Measurements from ENCODE around the gene PLCL1. TPM values are rescaled to one million over a fixed set of nuclear protein-coding genes. Genes with fewer than 3 reads are reported as not detected.
"Not testable (repeated sequence)": the region's sequence is repeated elsewhere in the genome, so short reads cannot be mapped to it uniquely, and the experiment has no call there.

Gene PLCL1
- polyA plus RNA-seq, 3 donors: 0.69 to 1.4 (median 0.79) TPM

DNA sequence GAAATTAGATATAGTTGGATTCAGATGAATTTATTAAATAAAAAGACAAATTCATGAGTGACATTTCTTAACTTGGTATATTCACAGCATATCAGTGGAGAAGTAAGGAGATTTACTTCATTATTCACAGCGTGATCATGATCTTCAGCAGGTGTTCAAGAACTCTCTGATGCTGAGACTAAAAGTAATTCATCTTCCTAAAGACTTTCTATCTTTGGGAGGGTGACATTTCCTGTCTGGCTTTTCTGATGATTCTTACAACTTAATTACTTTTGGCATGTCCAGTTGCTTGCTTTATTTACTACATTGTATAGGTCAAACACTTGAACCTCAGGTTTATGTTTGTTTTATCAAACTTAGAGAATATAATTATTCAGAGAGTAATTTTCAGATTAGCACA lies 224.6 kb downstream of the PLCL1 start:
- H3K27ac ChIP-seq (ENCODE audit: low read depth in 1 of 2, low read length in 2 of 2): no peak overlapping the region
- H2AFZ ChIP-seq (ENCODE audit: insufficient read depth, low read depth, low read length, poor library complexity, severe bottlenecking): no peak overlapping the region
- H3K9me3 ChIP-seq (replicated peaks in 1 of 2; ENCODE audit: control insufficient read depth in 1 of 2, insufficient read depth in 1 of 2, low read length in 2 of 2): no peaks in the 10 kb centered on the region
- H3K27ac Mint-ChIP-seq: no peak overlapping the region
- no peaks in the 10 kb centered on the region for H3K4me1 ChIP-seq (ENCODE audit: control insufficient read depth in 1 of 2, insufficient read depth in 2 of 2, low read length in 2 of 2)
- no peaks in the 10 kb centered on the region for H3K36me3 Mint-ChIP-seq
- peaks cover 0 to 6% (median 5%) of the 10 kb centered on the region in 3 donors for H3K27me3 Mint-ChIP-seq (ENCODE audit: low read depth in 3 of 3)
- intact Hi-C loops (cut with micrococcal nuclease): no loop called here
- TF ChIP-seq, protein P1, sequence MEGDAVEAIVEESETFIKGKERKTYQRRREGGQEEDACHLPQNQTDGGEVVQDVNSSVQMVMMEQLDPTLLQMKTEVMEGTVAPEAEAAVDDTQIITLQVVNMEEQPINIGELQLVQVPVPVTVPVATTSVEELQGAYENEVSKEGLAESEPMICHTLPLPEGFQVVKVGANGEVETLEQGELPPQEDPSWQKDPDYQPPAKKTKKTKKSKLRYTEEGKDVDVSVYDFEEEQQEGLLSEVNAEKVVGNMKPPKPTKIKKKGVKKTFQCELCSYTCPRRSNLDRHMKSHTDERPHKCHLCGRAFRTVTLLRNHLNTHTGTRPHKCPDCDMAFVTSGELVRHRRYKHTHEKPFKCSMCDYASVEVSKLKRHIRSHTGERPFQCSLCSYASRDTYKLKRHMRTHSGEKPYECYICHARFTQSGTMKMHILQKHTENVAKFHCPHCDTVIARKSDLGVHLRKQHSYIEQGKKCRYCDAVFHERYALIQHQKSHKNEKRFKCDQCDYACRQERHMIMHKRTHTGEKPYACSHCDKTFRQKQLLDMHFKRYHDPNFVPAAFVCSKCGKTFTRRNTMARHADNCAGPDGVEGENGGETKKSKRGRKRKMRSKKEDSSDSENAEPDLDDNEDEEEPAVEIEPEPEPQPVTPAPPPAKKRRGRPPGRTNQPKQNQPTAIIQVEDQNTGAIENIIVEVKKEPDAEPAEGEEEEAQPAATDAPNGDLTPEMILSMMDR (IDR thresholded peaks at IDR 0.05): no peak
- H4K20me1 ChIP-seq (ENCODE audit: insufficient read depth, low read length): no peaks in the 10 kb centered on the region
- no peaks in the 10 kb centered on the region for H3K4me1 Mint-ChIP-seq
- no CpG with 5 or more reads among the region's 1 CpG for WGBS (ENCODE audit: insufficient coverage)
- no peak overlapping the region for H3K9ac ChIP-seq (ENCODE audit: insufficient read depth, low read length, poor library complexity, severe bottlenecking)
- no peak for DNase-seq
- no peak overlapping the region for H3K4me3 Mint-ChIP-seq
- no peak overlapping the region for H3K4me3 ChIP-seq (replicated peaks in 1 of 3; ENCODE audit: low read depth in 2 of 3, low read length in 3 of 3)
- no peak overlapping the region for H3K4me2 ChIP-seq (replicated peaks; ENCODE audit: extremely low read depth, low read length, poor library complexity, severe bottlenecking)
- H3K36me3 ChIP-seq (replicated peaks in 1 of 2; ENCODE audit: control insufficient read depth in 1 of 2, insufficient read depth in 2 of 2, low read length in 2 of 2): no peaks in the 10 kb centered on the region
- H3K9me3 Mint-ChIP-seq: peaks cover 0 to 2% (median 0%) of the 10 kb centered on the region in 7 donors
- no peaks in the 10 kb centered on the region for H3K27me3 ChIP-seq (ENCODE audit: control insufficient read depth in 2 of 2, insufficient read depth in 2 of 2, low read length in 2 of 2)
- no peaks in the 10 kb centered on the region for H3K79me2 ChIP-seq (ENCODE audit: insufficient read depth, low read length)

DNA sequence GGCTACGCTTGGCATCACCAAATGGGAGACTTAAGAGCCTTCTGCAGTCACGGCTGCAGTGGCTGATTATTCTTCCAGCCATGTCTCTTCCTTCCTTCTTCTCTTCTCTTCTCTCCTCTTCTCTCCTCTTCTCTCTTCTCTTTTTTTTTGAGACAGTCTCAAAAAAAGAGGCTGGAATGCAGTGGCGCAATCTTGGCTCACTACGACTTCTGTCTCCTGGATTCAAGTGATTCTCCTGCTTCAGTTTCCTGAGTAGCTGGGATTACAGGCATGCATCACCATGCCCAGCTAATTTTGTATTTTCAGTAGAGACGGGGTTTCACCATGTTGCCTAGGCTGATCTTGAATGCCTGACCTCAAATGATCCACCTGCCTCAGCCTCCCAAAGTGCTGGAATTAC lies 225.2 kb downstream of the PLCL1 start:
- H3K36me3 Mint-ChIP-seq; H3K9ac ChIP-seq (ENCODE audit: insufficient read depth, low read length, poor library complexity, severe bottlenecking); H3K4me3 ChIP-seq (replicated peaks in 1 of 3; ENCODE audit: low read depth in 2 of 3, low read length in 3 of 3); H3K79me2 ChIP-seq (ENCODE audit: insufficient read depth, low read length); H2AFZ ChIP-seq (ENCODE audit: insufficient read depth, low read depth, low read length, poor library complexity, severe bottlenecking); H3K9me3 Mint-ChIP-seq; H3K4me2 ChIP-seq (replicated peaks; ENCODE audit: extremely low read depth, low read length, poor library complexity, severe bottlenecking); H3K4me3 Mint-ChIP-seq; H3K36me3 ChIP-seq (replicated peaks in 1 of 2; ENCODE audit: control insufficient read depth in 1 of 2, insufficient read depth in 2 of 2, low read length in 2 of 2); H3K4me1 ChIP-seq (ENCODE audit: control insufficient read depth in 1 of 2, insufficient read depth in 2 of 2, low read length in 2 of 2); intact Hi-C loops (cut with micrococcal nuclease); H3K27me3 Mint-ChIP-seq (ENCODE audit: low read depth in 3 of 3); H3K27me3 ChIP-seq (ENCODE audit: control insufficient read depth in 2 of 2, insufficient read depth in 2 of 2, low read length in 2 of 2); H3K27ac ChIP-seq (ENCODE audit: low read depth in 1 of 2, low read length in 2 of 2); H3K27ac Mint-ChIP-seq; H4K20me1 ChIP-seq (ENCODE audit: insufficient read depth, low read length); H3K4me1 Mint-ChIP-seq; DNase-seq; H3K9me3 ChIP-seq (replicated peaks in 1 of 2; ENCODE audit: control insufficient read depth in 1 of 2, insufficient read depth in 1 of 2, low read length in 2 of 2): not testable (repeated sequence)
- 82% methylated on average over 4 of the region's 5 CpGs for WGBS (ENCODE audit: insufficient coverage)

Measured in CD14-positive monocyte (primary cell).